Loucy (cell line): Measurements from ENCODE around the gene MXRA8.

ENCODE experiments used
- EZH2phosphoT487 ChIP-seq: fragments of 200-600 bp; IDR thresholded peaks from 2 replicates; pipeline ENCODE4 v1.6.1; 2018; ENCODE audit warnings: antibody characterized with exemption, mild to moderate bottlenecking, moderate library complexity, borderline replicate concordance
- TF ChIP-seq, protein P1 (sequence below): fragments of 200-600 bp; sonication (generic); conservative IDR thresholded peaks from 2 replicates; pipeline ENCODE4 v1.5.1; 2014; ENCODE audit warnings: mild to moderate bottlenecking, antibody characterized with exemption, low read length

DNA sequence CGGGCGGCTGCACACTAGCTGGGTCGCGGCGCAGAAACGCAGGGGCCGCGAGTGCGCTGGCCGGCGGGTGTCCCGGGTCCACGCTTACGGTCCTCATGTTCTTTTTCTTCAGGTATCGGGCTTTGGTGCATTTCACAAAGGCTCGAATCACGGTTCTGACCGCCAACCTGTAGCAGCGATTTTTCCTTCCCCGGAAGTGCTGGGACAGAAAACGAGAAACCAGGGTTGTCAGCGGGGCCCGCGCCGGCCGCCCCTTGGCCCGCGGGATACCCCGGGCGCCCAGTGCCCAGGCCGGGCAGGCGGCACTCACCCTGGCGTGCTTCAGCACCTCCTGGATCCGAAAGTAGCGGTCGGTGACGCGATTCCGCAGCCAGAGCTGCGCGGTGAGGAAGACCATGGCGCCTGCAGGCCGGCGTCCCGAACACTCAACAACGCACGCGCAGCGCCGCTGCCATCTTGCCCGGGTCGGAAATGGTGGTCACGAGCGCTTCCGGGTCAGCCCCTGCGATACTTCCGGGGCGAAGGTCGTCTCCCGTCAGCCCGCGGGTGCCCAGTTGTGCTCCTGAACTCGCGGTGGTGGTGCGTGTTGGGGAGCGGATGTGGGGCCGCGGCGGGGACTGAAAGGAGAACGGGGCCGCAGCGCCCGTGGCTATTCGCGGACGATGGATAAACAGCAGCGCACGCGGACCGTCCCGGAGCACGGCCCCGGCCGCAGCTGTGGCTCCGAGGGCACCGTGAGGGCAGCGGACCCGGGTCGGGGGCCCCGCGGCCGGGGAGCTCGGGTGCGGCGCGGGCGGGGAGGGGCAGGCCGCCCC is 48.7 kb upstream of the MXRA8 start, which contains the start of gene MRPL20:
- TF ChIP-seq, protein P1, sequence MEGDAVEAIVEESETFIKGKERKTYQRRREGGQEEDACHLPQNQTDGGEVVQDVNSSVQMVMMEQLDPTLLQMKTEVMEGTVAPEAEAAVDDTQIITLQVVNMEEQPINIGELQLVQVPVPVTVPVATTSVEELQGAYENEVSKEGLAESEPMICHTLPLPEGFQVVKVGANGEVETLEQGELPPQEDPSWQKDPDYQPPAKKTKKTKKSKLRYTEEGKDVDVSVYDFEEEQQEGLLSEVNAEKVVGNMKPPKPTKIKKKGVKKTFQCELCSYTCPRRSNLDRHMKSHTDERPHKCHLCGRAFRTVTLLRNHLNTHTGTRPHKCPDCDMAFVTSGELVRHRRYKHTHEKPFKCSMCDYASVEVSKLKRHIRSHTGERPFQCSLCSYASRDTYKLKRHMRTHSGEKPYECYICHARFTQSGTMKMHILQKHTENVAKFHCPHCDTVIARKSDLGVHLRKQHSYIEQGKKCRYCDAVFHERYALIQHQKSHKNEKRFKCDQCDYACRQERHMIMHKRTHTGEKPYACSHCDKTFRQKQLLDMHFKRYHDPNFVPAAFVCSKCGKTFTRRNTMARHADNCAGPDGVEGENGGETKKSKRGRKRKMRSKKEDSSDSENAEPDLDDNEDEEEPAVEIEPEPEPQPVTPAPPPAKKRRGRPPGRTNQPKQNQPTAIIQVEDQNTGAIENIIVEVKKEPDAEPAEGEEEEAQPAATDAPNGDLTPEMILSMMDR, result no peak
- TF ChIP-seq EZH2phosphoT487, result no peak
